DMS79 treated with DMSO at 0.1 percent for 48 hours (cell line): ENCODE measurements around the gene NUP210L.
"Not testable (repeated sequence)": the region's sequence is repeated elsewhere in the genome, so short reads cannot be mapped to it uniquely, and the experiment has no call there.

ENCODE experiments used
- DNase-seq: peaks from one replicate; lab custom pipeline; 2025; lab: John Stamatoyannopoulos, UW

NUP210L gene

GRCh38 chr1:154170547-154171222, 15.8 kb upstream of the NUP210L start:
- DNase-seq: no peak

- DNase-seq: no peak
Observed at GRCh38 chr1:154167461-154167860, 12.6 kb upstream of the NUP210L start.

GRCh38 chr1:154166207-154166606, 11.3 kb upstream of the NUP210L start:
- DNase-seq: no peak

- no peak for DNase-seq
Observed at GRCh38 chr1:154159554-154159953, 4.7 kb upstream of the NUP210L start.

GRCh38 chr1:154158307-154159125, 3.6 kb upstream of the NUP210L start:
- no peak for DNase-seq

- no peak for DNase-seq
Observed at GRCh38 chr1:154157520-154158306, 2.8 kb upstream of the NUP210L start.

GRCh38 chr1:154155251-154155650, 378 bp upstream of the NUP210L start:
- peak; percentile 31 for DNase-seq

DNA sequence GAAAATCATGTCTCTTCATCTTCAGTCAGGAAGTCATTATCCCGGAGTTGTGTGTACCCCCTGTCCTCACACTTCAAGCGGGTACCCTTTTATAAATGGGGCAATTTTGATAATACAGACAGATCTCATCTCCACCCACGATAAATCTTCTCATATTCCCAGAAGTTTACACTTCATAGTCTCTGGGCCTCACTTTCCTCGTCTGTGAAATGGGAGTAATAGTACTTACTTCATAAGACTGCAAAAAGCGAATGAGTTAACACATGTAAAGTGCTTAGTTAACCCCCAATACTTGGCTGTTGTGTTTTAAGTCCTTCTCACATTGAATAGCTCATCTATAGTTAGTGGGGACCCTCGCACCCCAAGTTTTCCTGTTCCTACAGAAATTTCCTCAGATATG, 820 bp downstream of the NUP210L start:
- DNase-seq: no peak

DNA sequence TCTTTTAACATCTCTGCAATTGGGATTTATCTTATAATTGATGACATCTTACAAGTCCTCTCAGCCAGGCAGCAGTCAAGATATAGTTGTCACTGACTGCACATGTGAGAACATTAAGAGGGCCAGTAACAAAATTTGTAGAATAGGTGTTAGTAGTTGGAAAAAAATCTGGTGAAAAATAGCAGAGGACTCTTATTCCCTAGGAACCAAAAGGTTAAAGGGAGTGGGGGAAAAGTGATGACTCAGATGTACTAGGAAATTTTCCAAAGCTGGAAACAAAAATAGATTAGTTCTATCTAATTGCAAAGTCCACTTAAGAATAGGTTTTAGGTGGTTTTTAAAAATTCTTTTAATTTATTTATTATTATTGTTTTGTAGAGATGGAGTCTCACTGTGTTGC, 3.6 kb downstream of the NUP210L start:
- DNase-seq: no peak

DNA sequence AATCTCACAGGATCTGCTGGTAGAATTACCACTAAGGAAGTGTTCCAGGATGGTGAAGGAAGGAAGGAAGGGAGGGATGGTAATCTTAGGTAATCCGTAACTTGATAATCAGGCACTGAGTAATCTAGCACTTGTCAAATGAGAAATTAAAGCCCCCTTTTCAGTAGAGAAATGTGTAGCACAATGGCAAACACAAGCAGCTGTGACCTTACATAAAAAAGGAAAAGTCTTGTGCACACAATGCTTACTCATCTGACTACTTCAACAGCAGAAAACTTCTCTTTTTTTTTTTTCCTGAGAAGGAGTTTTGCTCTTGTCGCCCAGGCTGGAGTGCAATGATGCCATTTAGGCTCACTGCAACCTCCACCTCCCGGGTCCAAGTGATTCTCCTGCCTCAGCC, 6.1 kb downstream of the NUP210L start:
- DNase-seq: no peak

DNA sequence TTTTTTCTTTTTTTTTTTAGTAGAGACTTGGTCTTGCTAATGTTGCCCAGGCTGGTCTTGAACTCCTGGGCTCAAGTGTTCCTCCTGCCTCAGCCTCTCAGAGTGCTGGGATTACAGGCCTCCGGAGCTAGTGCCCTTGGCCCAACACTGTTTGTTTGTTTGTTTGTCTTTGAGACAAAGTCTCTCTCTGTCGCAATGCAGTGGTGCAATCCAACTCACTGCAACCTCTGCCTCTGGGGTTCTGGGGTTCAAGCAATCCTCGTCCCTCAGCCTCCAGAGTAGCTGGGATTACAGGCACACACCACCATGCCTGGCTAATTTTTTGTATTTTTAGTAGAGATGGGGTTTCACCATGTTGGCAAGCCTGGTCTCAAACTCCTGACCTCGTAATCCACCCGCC, 7.4 kb downstream of the NUP210L start:
- DNase-seq: not testable (repeated sequence)

- no peak for DNase-seq
Observed at GRCh38 chr1:154145986-154146385, 8.9 kb downstream of the NUP210L start.

DNA sequence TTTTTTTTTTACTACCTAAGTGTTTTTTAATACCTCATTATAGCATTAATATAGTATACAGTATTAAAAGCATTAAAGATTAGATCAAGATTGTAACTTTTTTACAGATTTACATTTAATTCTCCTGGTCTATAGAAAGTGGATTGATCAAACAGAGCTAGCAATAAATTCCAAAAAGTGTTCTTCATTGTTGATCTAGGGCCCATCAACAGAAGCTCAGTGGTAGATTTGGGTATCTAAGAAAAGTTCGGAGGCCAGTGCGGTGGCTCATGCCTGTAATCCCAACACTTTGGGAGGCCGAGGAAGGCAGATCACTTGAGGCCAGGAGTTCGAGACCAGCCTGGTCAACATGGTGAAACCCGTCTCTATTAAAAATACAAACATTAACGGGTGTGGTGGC, 12.5 kb downstream of the NUP210L start:
- DNase-seq: no peak

DNA sequence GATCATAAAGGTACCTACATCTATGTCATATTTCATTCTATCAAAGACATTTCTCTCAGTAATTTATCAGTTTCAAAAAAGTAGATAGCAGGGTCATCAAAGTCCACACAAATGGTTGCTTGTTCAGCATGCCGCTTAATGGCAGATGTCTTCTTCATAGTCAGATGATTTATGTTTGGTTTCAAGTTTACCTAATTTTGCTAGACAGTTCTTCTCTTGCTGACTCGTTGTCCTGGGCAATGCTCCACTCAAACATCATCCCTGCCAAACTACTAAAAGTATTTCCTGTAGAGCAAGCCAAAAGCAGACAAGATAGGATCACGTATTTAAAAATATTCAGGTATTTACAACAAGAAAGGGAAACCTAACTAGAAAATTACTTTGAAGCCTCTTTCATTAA, 13.6 kb downstream of the NUP210L start:
- DNase-seq: no peak

GRCh38 chr1:154137888-154138287, 17.0 kb downstream of the NUP210L start:
- DNase-seq: no peak

GRCh38 chr1:154133256-154133655, 21.6 kb downstream of the NUP210L start:
- no peak for DNase-seq

DNA sequence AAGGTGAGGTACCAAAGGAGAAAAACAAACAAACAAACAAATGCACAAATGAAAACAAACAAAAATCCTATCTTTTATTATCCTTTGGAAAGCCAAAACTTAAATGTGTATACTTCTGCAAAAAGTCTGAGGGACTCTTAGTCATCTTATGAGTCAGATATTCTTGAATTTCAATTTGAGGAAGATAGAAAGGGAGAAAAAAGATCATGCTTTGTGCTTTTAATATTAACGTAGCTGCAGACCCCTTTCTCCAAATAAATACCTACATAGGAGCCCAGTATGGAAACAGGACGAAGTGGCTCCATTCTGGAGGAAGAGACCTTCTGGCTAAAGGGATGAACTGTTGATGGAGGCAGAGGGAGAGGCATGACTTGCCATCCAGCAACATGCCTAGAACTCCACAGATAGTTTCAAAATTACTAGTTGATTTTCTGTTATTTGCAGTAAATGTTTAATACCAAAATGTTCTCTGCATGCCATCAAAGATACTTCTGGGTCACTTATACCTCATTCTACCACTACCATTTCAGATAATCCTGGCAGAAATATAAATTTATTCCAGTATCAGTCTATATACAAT, 25.4 kb downstream of the NUP210L start:
- DNase-seq: no peak

DNA sequence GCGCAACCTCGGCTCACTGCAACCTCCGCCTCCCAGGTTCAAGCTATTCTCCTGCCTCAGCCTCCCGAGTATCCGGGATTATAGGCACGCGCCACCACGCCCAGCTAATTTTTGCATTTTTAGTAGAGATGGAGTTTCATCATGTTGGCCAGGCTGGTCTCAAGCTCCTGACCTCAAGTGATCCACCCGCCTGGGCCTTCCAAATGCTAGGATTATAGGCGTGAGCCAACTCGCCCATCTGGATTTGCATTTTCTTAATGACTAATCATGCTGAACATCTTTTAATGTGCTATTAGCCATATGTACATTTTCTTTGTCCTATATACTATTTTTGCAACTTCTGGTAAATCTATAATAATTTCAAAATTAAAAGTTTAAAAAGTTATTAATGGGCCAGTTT, 31.7 kb downstream of the NUP210L start:
- not testable (repeated sequence) for DNase-seq

DNA sequence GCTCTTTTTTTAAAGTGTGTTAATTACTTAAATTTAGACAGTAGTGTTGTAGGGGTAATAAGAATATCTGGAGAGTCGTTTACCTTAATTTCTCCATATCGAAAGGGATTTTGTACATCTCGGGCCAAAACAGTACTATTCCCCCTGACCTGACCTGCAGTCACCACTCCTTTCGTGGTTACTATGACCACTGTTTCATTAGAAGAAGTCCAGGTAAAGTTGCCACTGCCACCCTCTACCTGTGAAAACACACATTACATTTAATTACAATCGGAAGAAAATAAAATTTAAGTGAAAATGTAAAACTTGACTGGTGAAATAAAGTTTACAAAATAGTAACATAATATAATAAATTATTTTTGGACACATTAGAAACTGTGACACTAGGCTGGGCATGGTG, 37.2 kb downstream of the NUP210L start:
- DNase-seq: no peak

DNA sequence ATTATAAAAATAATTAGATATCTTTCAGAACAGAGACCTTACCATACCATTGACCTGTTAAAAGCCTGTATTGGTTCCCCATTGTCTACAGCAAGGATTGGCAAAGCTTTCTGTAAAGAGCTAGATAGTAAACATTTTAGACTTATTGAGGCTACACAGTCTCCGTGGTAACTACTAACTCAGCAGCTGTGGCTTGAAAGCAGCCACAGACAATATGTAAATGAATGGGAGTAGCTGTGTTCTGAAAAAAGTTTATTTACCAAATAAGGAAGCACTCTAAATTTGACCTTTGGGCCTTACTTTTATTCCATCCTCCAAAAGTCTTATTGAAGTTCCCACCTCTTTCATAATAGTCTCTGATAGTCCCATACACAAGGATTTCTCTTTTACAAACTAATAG, 39.7 kb downstream of the NUP210L start:
- DNase-seq: no peak

DNA sequence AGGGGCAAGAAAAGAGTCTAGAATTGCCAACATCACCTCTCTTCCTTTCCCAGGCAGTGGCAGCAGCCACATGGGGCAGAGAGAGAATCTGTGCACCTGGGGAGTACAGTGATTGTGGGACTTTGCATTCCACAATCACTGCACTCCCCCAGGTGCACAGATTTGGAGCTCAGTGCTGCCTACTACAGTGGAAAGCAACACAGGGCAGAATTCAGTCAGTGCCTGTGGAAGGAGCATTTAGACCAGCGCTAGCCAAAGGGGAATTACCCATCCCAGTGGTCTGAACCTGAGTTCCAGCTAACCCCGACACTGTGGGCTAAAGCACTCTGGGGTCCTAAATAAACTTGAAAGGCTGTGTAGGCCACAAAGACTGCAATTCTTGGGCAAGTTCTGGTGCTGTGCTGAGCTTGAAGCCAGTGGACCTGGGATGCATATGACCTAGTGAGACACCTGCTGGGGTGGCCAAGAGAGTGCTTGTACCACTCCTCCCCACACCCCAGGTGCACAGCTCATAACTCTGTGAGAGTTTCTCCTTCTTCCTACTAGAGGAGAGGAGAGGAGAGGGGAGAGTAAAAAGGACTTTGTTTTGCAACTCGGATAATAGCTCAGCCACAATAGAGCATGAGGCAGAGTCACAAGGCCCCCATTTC, 50.3 kb downstream of the NUP210L start:
- DNase-seq: no peak

- not testable (repeated sequence) for DNase-seq
Observed at GRCh38 chr1:154100141-154100540, 54.7 kb downstream of the NUP210L start.
